ENCODE results near the gene RGS7. TPM values are rescaled to one million over a fixed set of nuclear protein-coding genes. Genes with fewer than 3 reads are reported as not detected.

The RGS7 gene
- total RNA-seq, 1 donor from 2014 or later = 0.18 TPM

- no peak overlapping the region for H2AFZ ChIP-seq (ENCODE audit: low read depth, low read length)
- no peak for TF ChIP-seq EZH2 (IDR thresholded peaks at IDR 0.05; ENCODE audit: insufficient read depth, low read length)
- TF ChIP-seq CTCF (IDR thresholded peaks at IDR 0.05; ENCODE audit: insufficient read depth, low read depth, low read length) = no peak
- DNase-seq (ENCODE audit: low read depth) = no peak
- no peaks in the 10 kb centered on the region for H3K27me3 ChIP-seq (ENCODE audit: insufficient read depth, low read length)
- Mint-ChIP-seq H3K36me3 (ENCODE audit: low read depth, unreplicated experiment) (no peaks in the 10 kb centered on the region), H3K4me3 (ENCODE audit: unreplicated experiment) (no peak overlapping the region), H3K27me3 (ENCODE audit: low read depth, unreplicated experiment) (no peaks in the 10 kb centered on the region), H3K4me1 (ENCODE audit: low read depth, unreplicated experiment) (peaks cover 2% of the 10 kb centered on the region), H3K9me3 (ENCODE audit: unreplicated experiment) (peaks cover 2% of the 10 kb centered on the region), H3K27ac (ENCODE audit: unreplicated experiment) (no peak overlapping the region)
- no peak overlapping the region for H3K27ac ChIP-seq (ENCODE audit: low read depth, low read length)
- no peak overlapping the region for H3K4me2 ChIP-seq (ENCODE audit: low read length)
- H3K4me1 ChIP-seq (ENCODE audit: insufficient read depth, low read length) = no peaks in the 10 kb centered on the region
- no peaks in the 10 kb centered on the region for H4K20me1 ChIP-seq (ENCODE audit: insufficient read depth, low read length)
- no peaks in the 10 kb centered on the region for H3K36me3 ChIP-seq (ENCODE audit: insufficient read depth, low read length)
- no peaks in the 10 kb centered on the region for H3K79me2 ChIP-seq (ENCODE audit: insufficient read depth, low read length)
- H3K4me3 ChIP-seq (ENCODE audit: insufficient read depth, low read depth, low read length) = no peak overlapping the region
- H3K9me3 ChIP-seq (ENCODE audit: insufficient read depth, low read depth, low read length) = no peaks in the 10 kb centered on the region
- no peak overlapping the region for H3K9ac ChIP-seq (ENCODE audit: low read length)
- FAIRE-seq = no peak
These were observed 82.3 kb downstream of the RGS7 start for GRCh38 chr1:241274693-241275092.

- Histone ChIP-seq H4K20me1 (ENCODE audit: insufficient read depth, low read length) (no peaks in the 10 kb centered on the region), H3K27ac (ENCODE audit: low read depth, low read length) (no peak overlapping the region), H3K4me3 (ENCODE audit: insufficient read depth, low read depth, low read length) (no peak overlapping the region), H3K27me3 (ENCODE audit: insufficient read depth, low read length) (no peaks in the 10 kb centered on the region), H3K36me3 (ENCODE audit: insufficient read depth, low read length) (no peaks in the 10 kb centered on the region), H3K4me1 (ENCODE audit: insufficient read depth, low read length) (no peaks in the 10 kb centered on the region), H3K9ac (ENCODE audit: low read length) (no peak overlapping the region), H3K9me3 (ENCODE audit: insufficient read depth, low read depth, low read length) (no peaks in the 10 kb centered on the region), H3K4me2 (ENCODE audit: low read length) (no peak overlapping the region), H2AFZ (ENCODE audit: low read depth, low read length) (no peak overlapping the region), H3K79me2 (ENCODE audit: insufficient read depth, low read length) (no peaks in the 10 kb centered on the region)
- H3K27ac Mint-ChIP-seq (ENCODE audit: unreplicated experiment) = no peak overlapping the region
- no peak overlapping the region for H3K4me3 Mint-ChIP-seq (ENCODE audit: unreplicated experiment)
- H3K9me3 Mint-ChIP-seq (ENCODE audit: unreplicated experiment) = peaks cover 4% of the 10 kb centered on the region
- TF ChIP-seq EZH2 (IDR thresholded peaks at IDR 0.05; ENCODE audit: insufficient read depth, low read length) = no peak
- no peak for TF ChIP-seq CTCF (IDR thresholded peaks at IDR 0.05; ENCODE audit: insufficient read depth, low read depth, low read length)
- H3K4me1 Mint-ChIP-seq (ENCODE audit: low read depth, unreplicated experiment) = peaks cover 2% of the 10 kb centered on the region
- no peak for FAIRE-seq
- H3K27me3 Mint-ChIP-seq (ENCODE audit: low read depth, unreplicated experiment) = no peaks in the 10 kb centered on the region
- no peak for DNase-seq (ENCODE audit: low read depth)
- H3K36me3 Mint-ChIP-seq (ENCODE audit: low read depth, unreplicated experiment) = no peaks in the 10 kb centered on the region
These were observed 84.2 kb downstream of the RGS7 start for GRCh38 chr1:241272828-241273227.

- H3K27me3 ChIP-seq (ENCODE audit: insufficient read depth, low read length) = no peaks in the 10 kb centered on the region
- H3K9ac ChIP-seq (ENCODE audit: low read length) = no peak overlapping the region
- no peak overlapping the region for H3K4me3 Mint-ChIP-seq (ENCODE audit: unreplicated experiment)
- H3K4me2 ChIP-seq (ENCODE audit: low read length) = no peak overlapping the region
- no peaks in the 10 kb centered on the region for H3K36me3 ChIP-seq (ENCODE audit: insufficient read depth, low read length)
- no peaks in the 10 kb centered on the region for H3K9me3 ChIP-seq (ENCODE audit: insufficient read depth, low read depth, low read length)
- H2AFZ ChIP-seq (ENCODE audit: low read depth, low read length) = no peak overlapping the region
- H4K20me1 ChIP-seq (ENCODE audit: insufficient read depth, low read length) = no peaks in the 10 kb centered on the region
- peaks cover 4% of the 10 kb centered on the region for H3K9me3 Mint-ChIP-seq (ENCODE audit: unreplicated experiment)
- H3K4me1 ChIP-seq (ENCODE audit: insufficient read depth, low read length) = no peaks in the 10 kb centered on the region
- H3K27ac Mint-ChIP-seq (ENCODE audit: unreplicated experiment) = no peak overlapping the region
- no peaks in the 10 kb centered on the region for H3K36me3 Mint-ChIP-seq (ENCODE audit: low read depth, unreplicated experiment)
- H3K27ac ChIP-seq (ENCODE audit: low read depth, low read length) = no peak overlapping the region
- H3K79me2 ChIP-seq (ENCODE audit: insufficient read depth, low read length) = no peaks in the 10 kb centered on the region
- peaks cover 2% of the 10 kb centered on the region for H3K4me1 Mint-ChIP-seq (ENCODE audit: low read depth, unreplicated experiment)
- H3K4me3 ChIP-seq (ENCODE audit: insufficient read depth, low read depth, low read length) = no peak overlapping the region
- TF ChIP-seq EZH2 (IDR thresholded peaks at IDR 0.05; ENCODE audit: insufficient read depth, low read length) (no peak), CTCF (IDR thresholded peaks at IDR 0.05; ENCODE audit: insufficient read depth, low read depth, low read length) (no peak)
- FAIRE-seq (no peak), DNase-seq (ENCODE audit: low read depth) (no peak)
- H3K27me3 Mint-ChIP-seq (ENCODE audit: low read depth, unreplicated experiment) = no peaks in the 10 kb centered on the region
These were observed 85.6 kb downstream of the RGS7 start for GRCh38 chr1:241271427-241271826.

Measured in astrocyte (in vitro differentiated cells and primary cell).